ENCODE results near the gene MALAT1. TPM values are rescaled to one million over a fixed set of nuclear protein-coding genes. Genes with fewer than 3 reads are reported as not detected.
"Not testable (repeated sequence)": the region's sequence is repeated elsewhere in the genome, so short reads cannot be mapped to it uniquely, and the experiment has no call there.

The MALAT1 gene
- total RNA-seq, 1 experiment from 2014 or later, result 4,167 TPM

- no peak overlapping the region for H3K4me3 ChIP-seq (ENCODE audit: low read length)
- H3K4me2 ChIP-seq (ENCODE audit: low read depth, low read length, poor library complexity, severe bottlenecking), result no peak overlapping the region
- no peaks in the 10 kb centered on the region for H3K27me3 ChIP-seq (ENCODE audit: low read length)
- no peaks in the 10 kb centered on the region for H3K9me2 ChIP-seq (replicated peaks; ENCODE audit: insufficient read depth, low read length)
- H4K20me1 ChIP-seq (ENCODE audit: insufficient read depth, low read depth, low read length), result no peaks in the 10 kb centered on the region
- no peaks in the 10 kb centered on the region for H3K9me3 ChIP-seq (ENCODE audit: low read length)
- peaks cover 34% of the 10 kb centered on the region for H3K4me1 ChIP-seq (ENCODE audit: low read length)
- peaks cover 6% of the 10 kb centered on the region; the same call in 1 of the 2 replicates for H3K36me3 ChIP-seq (ENCODE audit: insufficient read depth, low read length)
- no peak overlapping the region for H2AFZ ChIP-seq (ENCODE audit: low read length)
- H3K9ac ChIP-seq (ENCODE audit: low read length), result no peak overlapping the region
- H3K79me2 ChIP-seq (ENCODE audit: low read length), result peaks cover 4% of the 10 kb centered on the region; the same call in 1 of the 2 replicates
- no peak overlapping the region for H3K27ac ChIP-seq (ENCODE audit: low read length)
- DNase-seq, result no peak
These were observed 39.3 kb upstream of the MALAT1 start for GRCh38 chr11:65459552-65459951.

DNA sequence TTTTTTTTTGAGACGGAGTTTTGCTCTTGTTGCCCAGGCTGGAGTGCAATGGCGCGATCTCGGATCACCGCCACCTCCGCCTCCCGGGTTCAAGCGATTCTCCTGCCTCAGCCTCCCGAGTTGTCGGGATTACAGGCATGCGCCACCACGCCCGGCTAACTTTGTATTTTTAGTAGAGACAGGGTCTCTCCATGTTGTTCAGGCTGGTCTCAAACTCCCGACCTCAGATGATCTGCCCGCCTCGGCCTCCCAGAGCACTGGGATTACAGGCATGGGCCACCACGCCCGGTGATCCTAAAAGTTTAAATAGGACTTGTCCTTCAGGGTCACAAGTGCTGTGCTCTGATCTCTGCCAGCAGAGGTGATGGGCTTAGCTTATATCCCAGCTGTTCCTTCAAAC, 33.4 kb upstream of the MALAT1 start:
- H4K20me1 ChIP-seq (ENCODE audit: insufficient read depth, low read depth, low read length); H3K27ac ChIP-seq (ENCODE audit: low read length); H3K9ac ChIP-seq (ENCODE audit: low read length); H3K36me3 ChIP-seq (ENCODE audit: insufficient read depth, low read length); H2AFZ ChIP-seq (ENCODE audit: low read length); DNase-seq; H3K4me3 ChIP-seq (ENCODE audit: low read length); H3K9me3 ChIP-seq (ENCODE audit: low read length); H3K9me2 ChIP-seq (replicated peaks; ENCODE audit: insufficient read depth, low read length); H3K4me2 ChIP-seq (ENCODE audit: low read depth, low read length, poor library complexity, severe bottlenecking); H3K79me2 ChIP-seq (ENCODE audit: low read length); H3K27me3 ChIP-seq (ENCODE audit: low read length): not testable (repeated sequence)
- H3K4me1 ChIP-seq (ENCODE audit: low read length), result peaks cover 10% of the 10 kb centered on the region

- H3K4me3 ChIP-seq (ENCODE audit: low read length), result not testable (repeated sequence)
These were observed 31.5 kb upstream of the MALAT1 start for GRCh38 chr11:65467306-65467705.

GRCh38 chr11:65468874-65469333, 29.9 kb upstream of the MALAT1 start:
- Histone ChIP-seq H3K79me2 (ENCODE audit: low read length) (no peaks in the 10 kb centered on the region), H3K27me3 (ENCODE audit: low read length) (no peaks in the 10 kb centered on the region), H3K9ac (ENCODE audit: low read length) (no peak overlapping the region), H3K27ac (ENCODE audit: low read length) (no peak overlapping the region), H3K9me3 (ENCODE audit: low read length) (no peaks in the 10 kb centered on the region), H3K9me2 (replicated peaks; ENCODE audit: insufficient read depth, low read length) (no peaks in the 10 kb centered on the region), H3K36me3 (ENCODE audit: insufficient read depth, low read length) (no peaks in the 10 kb centered on the region), H4K20me1 (ENCODE audit: insufficient read depth, low read depth, low read length) (no peaks in the 10 kb centered on the region), H3K4me3 (ENCODE audit: low read length) (no peak overlapping the region), H2AFZ (ENCODE audit: low read length) (no peak overlapping the region), H3K4me1 (ENCODE audit: low read length) (peaks cover 22% of the 10 kb centered on the region), H3K4me2 (ENCODE audit: low read depth, low read length, poor library complexity, severe bottlenecking) (no peak overlapping the region)
- peak; percentile 85 for DNase-seq

More at GRCh38 chr11:65467306-65467705, 31.5 kb upstream of the MALAT1 start:
- H3K36me3 ChIP-seq (ENCODE audit: insufficient read depth, low read length); H2AFZ ChIP-seq (ENCODE audit: low read length); H3K27me3 ChIP-seq (ENCODE audit: low read length); H3K9ac ChIP-seq (ENCODE audit: low read length); DNase-seq; H3K9me3 ChIP-seq (ENCODE audit: low read length); H4K20me1 ChIP-seq (ENCODE audit: insufficient read depth, low read depth, low read length); H3K4me2 ChIP-seq (ENCODE audit: low read depth, low read length, poor library complexity, severe bottlenecking); H3K27ac ChIP-seq (ENCODE audit: low read length); H3K79me2 ChIP-seq (ENCODE audit: low read length); H3K9me2 ChIP-seq (replicated peaks; ENCODE audit: insufficient read depth, low read length): not testable (repeated sequence)
- H3K4me1 ChIP-seq (ENCODE audit: low read length), result peaks cover 20% of the 10 kb centered on the region

- no peak overlapping the region for H3K4me3 ChIP-seq (ENCODE audit: low read length)
- H3K9ac ChIP-seq (ENCODE audit: low read length), result no peak overlapping the region
- H3K36me3 ChIP-seq (ENCODE audit: insufficient read depth, low read length), result no peaks in the 10 kb centered on the region
- H3K9me2 ChIP-seq (replicated peaks; ENCODE audit: insufficient read depth, low read length), result no peaks in the 10 kb centered on the region
- DNase-seq, result no peak
- no peak overlapping the region for H3K27ac ChIP-seq (ENCODE audit: low read length)
- no peaks in the 10 kb centered on the region for H4K20me1 ChIP-seq (ENCODE audit: insufficient read depth, low read depth, low read length)
- H3K79me2 ChIP-seq (ENCODE audit: low read length), result no peaks in the 10 kb centered on the region
- H3K4me1 ChIP-seq (ENCODE audit: low read length), result peaks cover 11% of the 10 kb centered on the region
- no peak overlapping the region for H2AFZ ChIP-seq (ENCODE audit: low read length)
- no peak overlapping the region for H3K4me2 ChIP-seq (ENCODE audit: low read depth, low read length, poor library complexity, severe bottlenecking)
- H3K27me3 ChIP-seq (ENCODE audit: low read length), result no peaks in the 10 kb centered on the region
- no peaks in the 10 kb centered on the region for H3K9me3 ChIP-seq (ENCODE audit: low read length)
These were observed 28.3 kb upstream of the MALAT1 start for GRCh38 chr11:65470433-65471049.

DNA sequence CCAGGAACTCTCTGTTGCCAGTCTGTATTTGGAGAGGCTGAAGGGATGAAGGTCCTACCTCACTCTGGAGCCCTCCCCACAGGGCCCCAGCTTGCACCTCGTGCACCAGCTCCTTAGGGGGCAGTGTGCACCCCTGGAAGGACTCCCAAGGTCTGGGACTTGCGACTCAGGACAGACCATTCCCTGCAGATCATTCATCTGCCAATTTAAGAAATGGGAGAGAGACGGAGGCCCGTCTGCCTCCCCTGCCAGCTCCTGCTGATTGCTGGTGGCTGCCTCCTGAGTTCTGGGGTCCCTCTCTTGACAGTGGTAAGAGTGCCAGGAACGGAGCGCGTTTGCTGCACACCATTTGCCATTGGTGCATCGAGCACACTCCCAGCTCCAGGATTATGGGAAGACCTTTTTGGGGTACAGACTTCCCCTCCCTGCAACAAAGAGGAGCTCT, 27.4 kb upstream of the MALAT1 start:
- Histone ChIP-seq H2AFZ (ENCODE audit: low read length) (no peak overlapping the region), H3K9me3 (ENCODE audit: low read length) (no peaks in the 10 kb centered on the region), H3K4me3 (ENCODE audit: low read length) (no peak overlapping the region), H3K4me2 (ENCODE audit: low read depth, low read length, poor library complexity, severe bottlenecking) (peak overlapping the region; percentile 59), H3K9ac (ENCODE audit: low read length) (no peak overlapping the region), H3K36me3 (ENCODE audit: insufficient read depth, low read length) (no peaks in the 10 kb centered on the region), H3K79me2 (ENCODE audit: low read length) (peaks cover 2% of the 10 kb centered on the region; the same call in 1 of the 2 replicates), H3K9me2 (replicated peaks; ENCODE audit: insufficient read depth, low read length) (no peaks in the 10 kb centered on the region), H4K20me1 (ENCODE audit: insufficient read depth, low read depth, low read length) (no peaks in the 10 kb centered on the region), H3K4me1 (ENCODE audit: low read length) (peaks cover 16% of the 10 kb centered on the region), H3K27ac (ENCODE audit: low read length) (no peak overlapping the region), H3K27me3 (ENCODE audit: low read length) (no peaks in the 10 kb centered on the region)
- DNase-seq, result peak; percentile 73

- not testable (repeated sequence) for H3K4me3 ChIP-seq (ENCODE audit: low read length); H3K36me3 ChIP-seq (ENCODE audit: insufficient read depth, low read length); H3K27ac ChIP-seq (ENCODE audit: low read length); H3K79me2 ChIP-seq (ENCODE audit: low read length); H4K20me1 ChIP-seq (ENCODE audit: insufficient read depth, low read depth, low read length); H3K9ac ChIP-seq (ENCODE audit: low read length); H3K27me3 ChIP-seq (ENCODE audit: low read length); DNase-seq; H3K9me3 ChIP-seq (ENCODE audit: low read length); H3K9me2 ChIP-seq (replicated peaks; ENCODE audit: insufficient read depth, low read length); H2AFZ ChIP-seq (ENCODE audit: low read length)
- peaks cover 21% of the 10 kb centered on the region for H3K4me1 ChIP-seq (ENCODE audit: low read length)
- H3K4me2 ChIP-seq (ENCODE audit: low read depth, low read length, poor library complexity, severe bottlenecking), result peak overlapping the region; percentile 59
These were observed 26.1 kb upstream of the MALAT1 start for GRCh38 chr11:65472588-65473277.

GRCh38 chr11:65473278-65473860, 25.5 kb upstream of the MALAT1 start:
- Histone ChIP-seq H3K4me2 (ENCODE audit: low read depth, low read length, poor library complexity, severe bottlenecking) (no peak overlapping the region), H3K9me3 (ENCODE audit: low read length) (no peaks in the 10 kb centered on the region), H3K4me1 (ENCODE audit: low read length) (peaks cover 26% of the 10 kb centered on the region), H3K4me3 (ENCODE audit: low read length) (no peak overlapping the region), H4K20me1 (ENCODE audit: insufficient read depth, low read depth, low read length) (no peaks in the 10 kb centered on the region), H3K9me2 (replicated peaks; ENCODE audit: insufficient read depth, low read length) (no peaks in the 10 kb centered on the region), H3K79me2 (ENCODE audit: low read length) (peaks cover 9% of the 10 kb centered on the region; the same call in 1 of the 2 replicates), H3K27ac (ENCODE audit: low read length) (no peak overlapping the region), H3K36me3 (ENCODE audit: insufficient read depth, low read length) (no peaks in the 10 kb centered on the region), H3K9ac (ENCODE audit: low read length) (no peak overlapping the region), H2AFZ (ENCODE audit: low read length) (no peak overlapping the region), H3K27me3 (ENCODE audit: low read length) (no peaks in the 10 kb centered on the region)
- no peak for DNase-seq

All from Karpas-422 (cell line).